GM13976 (cell line): ENCODE measurements around the gene ST6GALNAC5.

Experiments used
- DNase-seq: peaks from one replicate; pipeline ENCODE4 v3.0.0; 2012; ENCODE audit warnings: low spot score
- CTCF ChIP-seq: IDR thresholded peaks from 2 replicates; pipeline ENCODE4 v1.5.1; 2012; ENCODE audit warnings: borderline replicate concordance, mild to moderate bottlenecking; ENCODE audit not compliant: insufficient read depth; ENCODE audit errors: extremely low read depth, missing control alignments, control extremely low read depth
- in situ Hi-C: fragments of 300-500 bp; cut with MboI; formaldehyde crosslinking; loops from one replicate; pipeline ENCODE4 v1.12.0; 2022; ENCODE audit warnings: low sequenced_read_pairs, mixed read lengths, inconsistent platforms; ENCODE audit not compliant: unreplicated experiment

ST6GALNAC5 gene

GRCh38 chr1:76832521-76832920 lies 34.8 kb upstream of the ST6GALNAC5 start:
- in situ Hi-C loops, result no loop called here
- TF ChIP-seq CTCF, result no peak
- no peak for DNase-seq

- DNase-seq, result no peak
- in situ Hi-C loops, result no loop called here
- no peak for TF ChIP-seq CTCF
Measured at GRCh38 chr1:76833151-76833550, 34.1 kb upstream of the ST6GALNAC5 start.

- in situ Hi-C loops, result no loop called here
- TF ChIP-seq CTCF, result no peak
- no peak for DNase-seq
Measured at GRCh38 chr1:76833856-76834255, 33.4 kb upstream of the ST6GALNAC5 start.

GRCh38 chr1:76835203-76835602 lies 32.1 kb upstream of the ST6GALNAC5 start:
- DNase-seq, result no peak
- in situ Hi-C loops, result no loop called here
- TF ChIP-seq CTCF, result no peak

GRCh38 chr1:76840278-76840677 lies 27.0 kb upstream of the ST6GALNAC5 start:
- in situ Hi-C loops, result no loop called here
- TF ChIP-seq CTCF, result no peak
- DNase-seq, result no peak

- in situ Hi-C loops, result no loop called here
- DNase-seq, result no peak
- TF ChIP-seq CTCF, result no peak
Measured at GRCh38 chr1:76841460-76841859, 25.8 kb upstream of the ST6GALNAC5 start.
